Hepatocyte (in vitro differentiated cells): Measurements from ENCODE around the gene SPEG. TPM values are rescaled to one million over a fixed set of nuclear protein-coding genes. Genes with fewer than 3 reads are reported as not detected.

ENCODE experiments used
- DNase-seq: peaks from one replicate; pipeline ENCODE4 v3.0.0-alpha.2; 2016; ENCODE audit warnings: low spot score
- H2AFZ ChIP-seq: fragments of 200-600 bp; sonication (generic); 2 replicates; pipeline ENCODE4 v1.6.0; 2016; ENCODE audit warnings: antibody characterized with exemption, mild to moderate bottlenecking
- H3K27ac ChIP-seq: fragments of 200-600 bp; sonication (generic); 2 replicates; pipeline ENCODE4 v1.5.1; 2016; ENCODE audit warnings: mild to moderate bottlenecking
- H3K27me3 ChIP-seq: fragments of 200-600 bp; sonication (generic); 2 replicates; pipeline ENCODE4 v1.6.1; 2016
- H3K36me3 ChIP-seq: fragments of 200-600 bp; sonication (generic); replicated peaks from 2 replicates; pipeline ENCODE4 v1.5.1; 2016; ENCODE audit warnings: low read depth; ENCODE audit not compliant: insufficient read depth
- H3K4me1 ChIP-seq: fragments of 200-600 bp; sonication (generic); 2 replicates; pipeline ENCODE4 v1.5.1; 2016; ENCODE audit warnings: mild to moderate bottlenecking, moderate library complexity; ENCODE audit not compliant: insufficient read depth
- H3K4me2 ChIP-seq: fragments of 200-600 bp; sonication (generic); 2 replicates; pipeline ENCODE4 v1.6.0; 2016
- H3K4me3 ChIP-seq: fragments of 200-600 bp; sonication (generic); 2 replicates; pipeline ENCODE4 v1.5.1; 2016; ENCODE audit warnings: mild to moderate bottlenecking
- H3K79me2 ChIP-seq: fragments of 200-600 bp; sonication (generic); 2 replicates; pipeline ENCODE4 v1.6.0; 2017; ENCODE audit warnings: mild to moderate bottlenecking
- H3K9me2 ChIP-seq: fragments of 200-600 bp; sonication (generic); replicated peaks from 2 replicates; pipeline ENCODE4 v1.6.0; 2017; ENCODE audit warnings: mild to moderate bottlenecking; ENCODE audit not compliant: insufficient read depth
- H3K9me3 ChIP-seq: fragments of 200-600 bp; sonication (generic); 2 replicates; pipeline ENCODE4 v1.5.1; 2016; ENCODE audit warnings: low read depth, mild to moderate bottlenecking
- H4K20me1 ChIP-seq: fragments of 200-600 bp; sonication (generic); 2 replicates; pipeline ENCODE4 v1.6.0; 2016; ENCODE audit warnings: mild to moderate bottlenecking; ENCODE audit not compliant: insufficient read depth, poor library complexity, severe bottlenecking
- CTCF ChIP-seq: fragments of 200-600 bp; sonication (generic); IDR thresholded peaks from 2 replicates; pipeline ENCODE4 v1.5.1; 2016; ENCODE audit warnings: antibody characterized with exemption, mild to moderate bottlenecking; ENCODE audit not compliant: poor library complexity
- EZH2 ChIP-seq: fragments of 200-600 bp; sonication (generic); IDR thresholded peaks from 2 replicates; pipeline ENCODE4 v1.6.1; 2016; ENCODE audit warnings: antibody characterized with exemption, mild to moderate bottlenecking, borderline replicate concordance
- EZH2phosphoT487 ChIP-seq: fragments of 200-600 bp; sonication (generic); IDR thresholded peaks from one replicate; pipeline ENCODE4 v1.6.1; 2018; ENCODE audit warnings: antibody characterized with exemption, mild to moderate bottlenecking, low read depth, moderate library complexity; ENCODE audit not compliant: unreplicated experiment, severe bottlenecking
- WGBS: methylation state at CpG from one replicate; pipeline ENCODE4 v1.1.6; 2016; ENCODE audit warnings: low lambda C conversion rate; ENCODE audit errors: missing lambda C conversion rate; 5-methylcytosine and 5-hydroxymethylcytosine counted together
- polyA plus RNA-seq: library from polyadenylated mRNA; unstranded; fragments of >200 nt; fragmentation: Nextera tagmentation; extraction: Ambion mirVana; gene quantifications from 2 replicates; pipeline ENCODE4 v1.2.1, GENCODE V29; 2016
- total RNA-seq: library from RNA; depleted of rRNA; stranded (reverse); fragments of >200 nt; gene quantifications from 2 replicates; pipeline ENCODE4 v1.2.3, GENCODE V29; 2014

Gene SPEG
- total and polyA plus RNA-seq, 2 experiments from 2014 or later: 21.6 to 40.0 TPM

- Histone ChIP-seq H3K9me2 (no peaks in the 10 kb centered on the region), H2AFZ (no peak overlapping the region), H3K9me3 (no peaks in the 10 kb centered on the region), H4K20me1 (no peaks in the 10 kb centered on the region), H3K27me3 (peaks cover 10% of the 10 kb centered on the region), H3K27ac (no peak overlapping the region), H3K79me2 (no peaks in the 10 kb centered on the region), H3K4me1 (peaks cover 8% of the 10 kb centered on the region), H3K4me3 (no peak overlapping the region), H3K36me3 (no peaks in the 10 kb centered on the region), H3K4me2 (no peak overlapping the region)
- 88% methylated on average over 7 of the region's 7 CpGs for WGBS
- DNase-seq: no peak
- no peak for TF ChIP-seq CTCF
- no peak for TF ChIP-seq EZH2phosphoT487
Measured at GRCh38 chr2:219429958-219430606, 4.6 kb upstream of the SPEG start.

- Histone ChIP-seq H3K9me2 (no peaks in the 10 kb centered on the region), H3K9me3 (no peaks in the 10 kb centered on the region), H3K79me2 (no peaks in the 10 kb centered on the region), H3K36me3 (no peaks in the 10 kb centered on the region), H3K27me3 (peaks cover 17% of the 10 kb centered on the region), H3K4me2 (no peak overlapping the region), H2AFZ (no peak overlapping the region), H3K27ac (no peak overlapping the region), H3K4me3 (no peak overlapping the region), H3K4me1 (peaks cover 12% of the 10 kb centered on the region), H4K20me1 (no peaks in the 10 kb centered on the region)
- TF ChIP-seq EZH2 (no peak), CTCF (peak; percentile 38), EZH2phosphoT487 (no peak)
- WGBS: 66% methylated on average over 9 of the region's 9 CpGs
- peak; percentile 54 for DNase-seq
Measured at GRCh38 chr2:219430633-219431615, 3.7 kb upstream of the SPEG start.

GRCh38 chr2:219433666-219434467 lies 776 bp upstream of the SPEG start:
- peak; percentile 42 for TF ChIP-seq CTCF
- no peak for TF ChIP-seq EZH2phosphoT487
- Histone ChIP-seq H3K27ac (no peak overlapping the region), H3K79me2 (no peaks in the 10 kb centered on the region), H2AFZ (peak overlapping the region; percentile 45), H4K20me1 (no peaks in the 10 kb centered on the region), H3K9me3 (no peaks in the 10 kb centered on the region), H3K4me2 (peak overlapping the region; percentile 79), H3K27me3 (peaks cover 23% of the 10 kb centered on the region), H3K4me1 (peaks cover 12% of the 10 kb centered on the region), H3K4me3 (no peak overlapping the region), H3K36me3 (no peaks in the 10 kb centered on the region), H3K9me2 (no peaks in the 10 kb centered on the region)
- no peak for DNase-seq
- WGBS: 68% methylated on average over 16 of the region's 16 CpGs
